ENCODE data around the gene EBLN2.
A peak's percentile ranks its signal among the peaks of the same experiment; 100 is the strongest.
"Not testable (repeated sequence)": the region's sequence is repeated elsewhere in the genome, so short reads cannot be mapped to it uniquely, and the experiment has no call there.

EBLN2 gene

DNA sequence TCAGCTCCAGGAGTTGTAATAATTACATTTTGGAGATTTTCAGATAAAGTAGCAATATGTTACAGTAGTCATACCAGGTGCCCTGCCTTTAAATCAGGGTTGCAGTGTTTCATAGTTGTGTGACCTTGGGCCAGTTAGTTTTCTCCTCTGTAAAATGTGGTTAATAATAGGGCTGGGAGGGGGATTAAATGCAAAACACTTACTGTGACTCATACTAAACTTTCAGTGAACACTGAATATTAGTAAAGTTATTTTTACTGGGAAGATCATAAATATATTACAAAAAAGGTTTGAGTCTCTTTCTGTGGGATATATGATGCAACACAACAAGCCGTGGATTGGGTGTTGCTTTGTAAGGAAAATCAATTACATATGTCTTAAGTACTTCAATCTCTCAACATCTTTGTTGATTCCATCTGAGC is 1.1 kb upstream of the EBLN2 start:
- DNase-seq (ENCODE audit: low spot score), result no peak

DNA sequence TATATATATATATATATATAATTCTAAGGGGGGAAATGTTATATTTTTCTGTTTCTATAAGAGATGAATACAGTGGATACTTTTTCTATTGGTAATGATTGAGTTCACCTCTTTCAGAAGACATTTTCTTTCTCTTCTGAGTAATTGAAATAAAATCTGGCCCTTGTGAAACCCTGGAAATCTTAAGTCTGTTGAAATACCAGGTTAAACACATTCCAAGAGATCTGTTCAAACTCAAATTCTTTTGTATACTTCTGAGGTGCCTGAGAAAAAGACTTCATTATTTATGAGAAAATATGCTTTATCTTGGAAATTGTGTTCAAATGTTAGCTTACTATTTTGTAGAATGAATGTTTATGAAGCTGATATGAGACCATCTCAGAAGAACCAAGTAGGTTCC is 4.8 kb downstream of the EBLN2 start:
- not testable (repeated sequence) for DNase-seq (ENCODE audit: low spot score)

DNA sequence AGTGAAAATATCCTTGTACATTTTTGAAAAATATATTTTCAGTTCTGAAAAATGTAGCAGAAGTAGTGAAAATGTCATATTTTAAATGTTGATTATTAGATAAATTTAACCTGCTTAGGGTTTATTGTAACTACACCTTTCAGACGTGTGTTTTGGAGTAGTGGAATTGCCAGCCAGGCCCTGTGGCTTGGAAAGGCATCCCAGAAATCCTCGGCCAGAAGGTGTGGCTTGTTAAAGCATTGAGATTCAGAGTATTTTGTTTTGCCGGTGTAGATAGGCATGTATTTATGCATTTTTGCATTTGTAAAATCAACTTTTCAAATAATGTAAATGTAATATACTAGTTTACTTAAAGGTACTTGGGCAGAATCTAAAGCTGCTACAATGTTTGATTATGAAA is 7.0 kb downstream of the EBLN2 start:
- DNase-seq (ENCODE audit: low spot score), result no peak

DNA sequence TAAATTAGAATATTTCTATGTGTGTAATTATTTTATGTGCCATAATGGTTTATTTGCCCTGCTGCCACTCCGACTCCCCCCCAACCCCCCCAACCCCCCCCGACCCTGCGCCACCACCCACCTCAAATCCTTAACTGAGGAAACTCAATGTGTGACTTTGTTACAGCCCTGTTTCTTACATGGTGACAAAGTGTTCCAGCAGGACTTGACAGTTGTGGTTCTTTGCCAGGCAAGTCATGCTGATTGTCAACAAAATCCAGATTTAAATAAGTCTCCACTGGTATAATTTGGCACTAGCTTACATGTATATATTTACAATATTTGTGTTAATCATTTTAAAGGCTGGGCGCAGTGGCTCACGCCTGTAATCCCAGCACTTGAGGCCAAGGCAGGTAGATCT is 7.7 kb downstream of the EBLN2 start:
- no peak for DNase-seq (ENCODE audit: low spot score)

DNA sequence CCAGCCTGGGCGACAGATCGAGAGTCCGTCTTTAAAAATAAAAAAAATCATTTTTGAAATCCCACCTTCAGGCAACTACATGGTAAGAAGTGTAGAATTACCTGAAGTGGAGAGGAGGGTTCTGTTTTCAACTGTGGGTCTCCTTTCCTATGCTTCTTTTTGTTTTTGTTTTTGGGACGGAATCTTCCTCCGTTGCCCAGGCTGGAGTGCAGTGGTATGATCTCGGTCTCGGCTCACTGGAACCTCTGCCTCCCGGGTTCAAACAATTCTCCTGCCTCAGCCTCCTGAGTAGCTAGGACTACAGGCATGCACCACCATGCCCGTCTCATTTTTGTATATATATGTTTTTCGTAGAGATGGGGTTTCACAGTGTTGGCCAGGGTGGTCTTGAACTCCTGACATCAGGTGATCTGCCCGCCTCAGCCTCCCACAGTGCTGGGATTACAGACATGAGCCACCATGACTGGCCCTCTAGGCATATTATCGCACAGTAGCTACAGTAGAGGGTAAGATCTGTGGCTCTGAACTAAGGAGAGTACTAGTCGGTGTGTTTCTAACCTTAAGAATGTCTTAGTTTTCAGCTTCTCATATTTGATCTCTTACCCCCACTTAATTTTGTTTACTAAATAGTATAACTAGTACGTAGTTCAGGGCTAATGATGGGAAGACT is 8.5 kb downstream of the EBLN2 start:
- no peak for DNase-seq (ENCODE audit: low spot score)

DNA sequence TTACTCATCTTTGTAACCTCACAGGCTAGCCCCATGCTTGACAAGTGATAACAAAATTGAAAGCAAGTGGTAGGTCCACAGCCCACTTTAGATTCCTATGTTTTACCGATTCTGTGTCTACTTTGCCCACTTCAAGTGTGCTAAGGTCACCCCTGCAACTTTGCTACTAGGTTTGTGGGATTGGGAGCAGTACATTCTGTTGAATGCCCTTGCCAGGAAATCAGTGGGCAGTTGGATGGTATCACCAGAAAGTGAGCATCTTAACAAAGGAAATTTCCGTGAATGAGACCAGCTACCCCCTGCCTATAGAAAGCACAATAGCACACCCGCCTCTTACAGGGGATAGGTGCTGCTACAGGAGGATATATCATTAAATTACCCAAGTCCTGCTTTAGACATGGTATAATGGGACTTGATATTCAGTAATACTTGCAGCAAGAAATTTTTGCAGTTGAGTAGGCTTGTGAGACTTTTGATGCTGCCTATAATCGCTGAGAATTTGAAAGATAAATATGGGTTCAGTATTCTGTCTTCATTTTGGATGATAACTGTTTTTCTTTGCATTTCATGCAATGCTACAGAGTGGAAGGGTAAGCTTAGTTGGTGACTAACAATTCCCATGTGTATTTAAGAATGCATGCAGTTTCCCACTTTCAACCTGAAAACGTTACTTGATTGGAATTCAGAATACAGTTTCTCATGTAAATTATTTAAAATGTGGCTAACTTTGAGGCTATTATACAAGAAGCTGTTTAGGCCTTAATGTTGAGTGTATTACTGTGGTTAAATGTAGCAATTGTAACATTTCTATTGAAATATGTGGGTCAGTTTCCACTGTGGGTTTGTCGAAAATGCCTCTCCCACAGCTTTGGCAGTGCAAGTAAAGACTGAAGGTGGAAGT is 9.5 kb downstream of the EBLN2 start:
- peak; percentile 58 for DNase-seq (ENCODE audit: low spot score)

DNA sequence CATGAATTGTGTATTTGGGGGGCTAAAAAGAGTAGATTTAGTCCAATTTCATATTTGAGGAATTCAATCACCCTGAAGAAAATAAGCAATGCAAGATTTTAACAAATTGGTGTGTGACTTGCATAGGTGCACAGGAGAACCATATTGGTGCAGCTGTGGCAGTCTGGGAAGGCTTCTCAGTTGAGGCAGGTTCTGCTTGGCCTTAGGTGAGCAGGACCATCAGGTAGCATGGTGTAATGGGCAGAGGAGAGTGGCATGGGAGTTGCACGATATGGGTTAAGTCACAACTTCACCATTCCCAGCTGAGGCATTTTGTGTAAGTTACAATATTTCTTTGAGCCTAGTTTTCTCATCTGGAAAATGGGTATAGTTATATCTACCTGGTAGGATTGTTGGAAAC is 10.5 kb downstream of the EBLN2 start:
- no peak for DNase-seq (ENCODE audit: low spot score)

DNA sequence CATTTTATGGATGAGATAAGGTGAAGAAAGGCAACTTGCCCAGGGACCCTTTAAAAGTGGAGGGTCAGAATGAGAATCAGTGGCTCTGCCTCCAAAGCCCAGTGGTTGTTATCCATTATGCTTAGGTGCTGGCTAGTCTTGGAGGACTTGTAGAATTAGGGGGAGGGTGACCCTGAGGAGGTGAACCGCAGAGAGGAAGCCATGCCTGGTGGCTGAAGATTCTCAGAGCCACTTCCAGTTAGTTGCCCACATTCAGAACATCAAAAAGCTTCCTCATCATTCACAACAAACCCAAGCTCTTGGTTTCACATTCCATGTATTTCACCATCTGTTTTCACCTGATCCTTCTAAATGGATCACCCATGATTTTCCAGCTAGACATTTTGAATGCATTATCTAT is 11.2 kb downstream of the EBLN2 start:
- no peak for DNase-seq (ENCODE audit: low spot score)

DNA sequence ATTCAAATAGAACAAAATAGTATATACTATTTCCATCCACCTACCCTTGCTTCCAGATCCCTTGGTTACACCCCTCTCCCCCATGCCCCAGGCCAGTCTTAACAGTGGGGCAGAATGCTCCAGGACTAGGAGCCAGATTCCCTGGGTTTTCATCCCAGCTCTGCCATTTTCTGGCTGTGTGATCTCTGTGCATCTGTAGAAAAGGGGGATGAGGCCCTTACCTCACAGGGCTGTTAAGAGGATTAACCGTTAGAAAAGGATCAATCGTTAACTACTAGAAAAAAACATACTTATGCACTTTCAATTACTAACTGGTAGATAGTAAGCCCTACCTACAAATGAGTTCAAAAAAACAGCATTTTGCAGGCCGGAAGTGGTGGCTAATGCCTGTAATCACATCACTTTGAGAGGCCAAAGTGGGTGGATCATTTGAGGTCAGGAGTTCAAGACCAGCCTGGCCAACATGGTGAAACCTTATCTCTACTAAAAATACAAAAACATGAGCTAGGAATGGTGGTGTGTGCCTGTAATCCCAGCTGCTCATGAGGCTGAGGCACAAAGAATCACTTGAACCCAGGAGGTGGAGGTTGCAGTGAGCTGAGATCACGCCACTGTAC is 11.7 kb downstream of the EBLN2 start:
- no peak for DNase-seq (ENCODE audit: low spot score)

DNA sequence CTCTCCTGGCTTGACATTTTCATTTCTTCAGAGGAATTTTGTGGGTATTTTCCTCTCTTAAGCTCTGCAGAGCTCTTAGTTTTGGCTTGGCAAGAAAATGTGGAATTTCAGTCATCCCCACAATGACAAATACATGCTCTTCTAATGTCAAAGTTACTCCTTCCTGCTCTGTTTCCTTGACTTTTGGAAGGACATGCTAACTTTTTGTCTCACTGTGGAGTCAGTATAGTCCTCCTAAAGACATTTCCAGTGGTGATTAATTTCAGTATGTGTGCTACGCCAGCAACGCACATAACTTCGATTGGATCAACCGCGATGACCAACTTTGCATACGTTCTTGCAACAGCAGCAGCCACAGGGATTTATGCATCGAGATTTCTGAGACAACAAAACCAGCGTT is 13.3 kb downstream of the EBLN2 start:
- DNase-seq (ENCODE audit: low spot score), result no peak

DNA sequence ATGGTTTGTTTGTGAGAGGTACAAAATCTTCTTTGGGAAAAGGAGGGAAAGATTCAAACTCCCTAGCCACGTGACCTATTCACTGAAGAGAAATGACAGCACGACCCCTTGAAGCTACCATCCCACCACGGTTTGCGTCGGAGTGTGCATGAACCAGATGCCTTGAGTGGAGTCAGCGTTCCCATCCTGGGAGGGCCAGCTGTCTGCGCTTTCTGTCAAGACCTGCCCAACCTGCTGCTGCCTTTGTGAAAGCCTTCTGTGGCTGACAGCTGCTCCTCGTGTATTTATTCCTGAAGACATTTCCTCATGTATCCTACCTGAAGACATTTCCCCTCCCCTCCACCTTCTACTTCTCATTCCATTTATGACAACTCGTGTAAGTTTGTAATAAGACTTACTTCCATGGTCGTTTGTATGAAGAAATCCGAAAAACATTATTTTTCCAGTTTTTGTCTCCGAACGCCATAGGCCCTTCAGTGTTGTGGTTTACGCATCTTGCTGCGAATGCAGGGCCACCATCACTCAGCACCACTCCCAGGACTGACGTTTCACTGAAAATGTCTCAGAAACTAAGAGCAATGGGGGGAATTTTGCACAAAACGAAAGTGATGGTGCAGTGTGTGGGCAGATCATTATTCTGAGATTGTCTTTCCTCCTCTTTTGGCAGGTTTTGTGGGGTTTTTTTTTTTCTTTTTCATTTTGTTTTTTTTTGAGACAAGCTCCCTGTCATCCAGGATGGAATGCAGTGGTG is 18.9 kb downstream of the EBLN2 start:
- no peak for DNase-seq (ENCODE audit: low spot score)

DNA sequence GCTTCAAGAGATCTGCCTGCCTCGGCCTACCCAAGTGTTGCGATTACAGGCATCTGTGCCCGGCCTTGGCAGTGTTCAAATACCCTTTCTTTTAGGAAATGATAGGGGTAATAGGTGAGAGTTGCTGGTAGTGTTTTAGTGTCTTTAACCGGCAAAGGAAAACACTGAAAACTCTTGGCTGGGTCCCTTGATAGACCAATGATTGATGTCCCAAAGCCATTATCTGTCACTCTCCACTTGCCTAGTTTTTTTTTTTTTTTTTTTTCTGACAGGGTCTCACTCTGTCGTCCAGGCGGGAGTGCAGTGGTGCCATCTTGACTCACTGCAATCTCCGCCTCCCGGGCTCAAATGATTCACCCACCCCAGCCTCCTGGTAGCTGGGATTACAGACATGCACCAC is 19.7 kb downstream of the EBLN2 start:
- DNase-seq (ENCODE audit: low spot score), result no peak

DNA sequence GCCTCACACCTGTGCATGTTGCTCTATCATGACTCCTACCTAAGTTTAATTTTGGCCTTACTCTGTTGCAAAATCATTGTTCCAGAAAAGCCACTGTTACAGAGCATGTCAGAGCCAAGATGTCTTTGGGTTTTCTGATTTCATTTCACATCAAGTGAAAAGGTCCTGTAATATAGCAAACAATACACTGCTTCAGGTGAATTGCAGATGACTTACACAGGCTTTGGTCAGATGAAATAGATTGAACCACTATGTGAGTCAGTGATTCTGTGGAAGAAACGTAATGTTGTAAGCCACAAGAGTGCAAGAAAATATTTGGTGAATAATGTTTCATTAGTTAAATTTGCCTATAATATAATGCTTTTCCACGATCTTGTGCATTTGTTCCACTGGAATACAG is 22.7 kb downstream of the EBLN2 start:
- DNase-seq (ENCODE audit: low spot score), result no peak

DNA sequence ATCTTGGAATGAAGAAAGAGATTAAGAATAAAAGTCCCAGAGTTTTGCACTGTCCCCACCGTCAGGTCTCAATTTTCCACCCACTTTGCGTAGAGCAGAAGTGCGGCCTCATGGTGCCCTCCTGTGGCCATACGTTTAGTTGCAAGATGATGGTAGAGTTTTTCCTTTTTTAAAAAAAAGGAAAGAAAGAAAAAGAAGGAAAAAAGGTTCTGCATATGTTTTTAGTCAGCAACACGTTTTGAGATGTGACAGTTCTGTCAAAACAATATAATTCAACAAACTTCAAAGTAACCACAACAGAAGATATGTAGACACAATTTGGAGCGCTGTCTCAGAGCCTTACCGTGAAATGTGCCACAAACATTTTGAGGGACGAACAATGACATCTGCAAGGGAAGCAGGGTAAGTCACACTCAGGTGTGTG is 24.6 kb downstream of the EBLN2 start:
- DNase-seq (ENCODE audit: low spot score), result peak; percentile 44

DNA sequence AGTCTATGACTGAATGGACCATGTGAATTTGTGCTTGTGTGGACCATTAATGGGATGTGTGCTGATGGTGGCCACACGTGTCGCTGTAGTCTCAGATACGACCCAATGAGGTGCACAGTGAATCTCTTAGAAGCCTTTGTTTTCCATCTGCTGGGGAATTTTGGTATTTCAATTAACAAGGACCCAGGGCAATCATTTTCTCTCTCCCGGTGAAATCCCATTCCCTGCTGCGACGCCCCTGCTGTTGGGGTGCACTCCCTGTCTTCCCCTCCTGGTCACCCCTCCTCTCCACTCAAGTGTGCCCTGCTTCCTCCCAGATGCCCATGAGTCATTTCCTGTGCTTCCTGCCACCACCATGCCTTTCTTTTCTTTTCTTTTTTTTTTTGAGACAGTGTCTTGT is 32.7 kb downstream of the EBLN2 start:
- DNase-seq (ENCODE audit: low spot score), result no peak

DNA sequence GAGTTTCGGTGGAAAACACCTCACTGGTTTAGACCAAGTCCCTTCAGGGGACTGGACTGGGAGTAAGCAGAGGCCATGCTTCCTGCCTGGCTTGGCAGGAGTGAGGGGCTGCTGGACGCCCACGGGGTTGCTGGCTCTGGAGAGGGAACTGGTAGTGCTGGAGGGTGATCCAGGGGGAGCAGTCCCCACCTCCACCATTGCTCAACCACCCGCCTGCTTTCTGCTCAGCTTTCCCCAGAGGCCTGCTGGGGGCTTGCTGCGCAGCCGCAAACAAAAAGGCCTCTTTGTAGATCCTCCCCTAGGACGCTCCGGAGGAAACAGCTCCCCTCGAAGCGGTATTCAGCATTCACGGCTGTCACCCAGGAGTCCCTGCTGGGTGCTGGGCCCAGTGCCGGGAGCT is 33.5 kb downstream of the EBLN2 start:
- DNase-seq (ENCODE audit: low spot score), result no peak

DNA sequence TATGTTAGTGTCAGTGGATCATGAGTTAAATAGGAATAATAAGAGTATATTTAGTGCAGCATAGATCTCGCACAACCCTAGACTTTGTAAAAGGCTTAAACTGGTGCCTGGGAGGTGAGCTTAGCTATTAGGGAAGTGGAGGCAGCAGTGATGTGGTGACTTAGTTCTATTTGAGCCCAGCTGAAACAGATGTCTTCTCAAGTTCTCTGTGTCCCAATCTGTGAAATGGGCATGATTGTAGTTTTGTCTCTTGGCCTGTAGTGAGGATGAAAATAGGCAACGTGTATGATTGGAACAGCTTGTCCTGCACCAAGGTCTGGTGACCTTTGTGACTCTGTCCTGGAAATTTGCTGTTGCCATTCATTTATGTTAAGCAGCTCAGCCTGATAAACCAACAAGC is 34.7 kb downstream of the EBLN2 start:
- no peak for DNase-seq (ENCODE audit: low spot score)

DNA sequence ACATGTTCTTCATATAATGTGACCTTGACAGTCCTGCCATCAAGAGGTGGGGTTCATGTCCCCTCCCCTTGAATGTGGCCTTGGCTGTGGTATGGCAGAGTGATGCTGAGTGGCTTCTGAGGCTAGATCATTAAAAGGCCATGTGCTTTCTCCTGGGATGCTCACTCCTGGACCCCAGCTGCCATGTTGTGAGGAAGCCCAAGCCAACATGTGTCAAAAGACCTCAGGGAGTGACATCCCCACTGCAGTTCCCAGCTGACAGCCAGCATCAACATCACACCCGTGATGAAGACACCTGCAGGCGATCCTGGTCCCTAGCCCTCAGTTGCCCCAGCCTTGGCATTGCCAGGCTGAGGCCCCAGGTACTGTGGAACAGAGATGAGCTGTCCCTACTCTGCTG is 36.6 kb downstream of the EBLN2 start:
- no peak for DNase-seq (ENCODE audit: low spot score)

DNA sequence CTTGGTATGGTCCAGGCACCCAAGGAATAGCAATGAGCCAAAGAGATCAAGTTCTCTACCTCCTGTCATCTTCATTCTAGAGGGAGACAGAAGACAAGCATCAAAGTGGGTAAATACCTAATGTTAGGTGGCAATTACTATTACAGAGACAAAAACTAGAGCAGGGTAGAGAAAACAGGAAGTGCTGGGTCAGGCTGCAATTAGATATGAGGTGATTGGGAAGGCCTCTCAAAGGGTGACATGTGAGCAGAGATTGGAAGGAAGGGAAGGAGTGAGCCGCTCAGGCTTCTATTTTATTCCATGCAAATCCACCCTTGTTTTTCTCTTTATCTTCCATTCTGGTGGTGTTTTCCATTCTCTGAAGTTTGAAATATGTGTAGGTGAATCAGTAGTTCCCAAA is 37.4 kb downstream of the EBLN2 start:
- no peak for DNase-seq (ENCODE audit: low spot score)

DNA sequence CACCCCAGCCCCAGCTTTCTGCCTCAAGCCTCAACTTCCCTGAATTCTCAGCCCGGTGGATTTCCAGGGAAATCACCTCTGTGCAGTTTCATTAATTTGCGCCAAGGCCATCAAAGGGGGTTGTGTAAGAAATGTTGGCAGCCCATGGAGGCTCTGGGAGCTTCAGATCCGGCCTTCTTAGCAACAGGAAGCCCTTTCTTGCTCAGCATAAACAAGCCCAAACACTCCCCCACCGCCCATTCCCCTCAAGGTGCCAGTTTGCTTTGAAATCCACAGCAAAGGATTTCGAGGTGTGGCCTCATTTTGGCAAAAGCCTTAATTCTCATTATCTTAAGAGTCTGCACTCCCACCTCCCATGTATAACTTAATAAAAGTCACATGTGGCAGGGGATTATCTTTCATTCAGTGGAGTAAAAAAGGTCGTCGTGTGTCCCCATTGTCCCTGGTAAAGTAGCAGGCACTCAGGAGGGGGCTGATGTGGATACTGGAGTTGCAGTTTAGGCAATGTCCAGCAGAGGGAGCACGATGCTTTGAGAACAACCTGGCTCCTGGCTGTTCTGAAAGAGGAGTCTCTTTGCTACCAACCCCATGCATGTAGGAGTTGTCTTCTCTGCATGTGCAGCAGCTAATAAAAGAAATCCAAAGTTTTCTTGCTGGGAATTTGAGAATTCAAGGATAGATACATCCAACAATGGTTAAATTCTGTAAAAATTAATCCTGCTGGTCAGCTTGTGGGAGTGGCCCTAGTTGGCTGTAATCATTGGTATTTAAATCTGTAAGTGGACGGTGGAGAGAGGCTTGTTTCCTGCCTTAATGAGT is 39.5 kb downstream of the EBLN2 start:
- peak; percentile 91 for DNase-seq (ENCODE audit: low spot score)

DNA sequence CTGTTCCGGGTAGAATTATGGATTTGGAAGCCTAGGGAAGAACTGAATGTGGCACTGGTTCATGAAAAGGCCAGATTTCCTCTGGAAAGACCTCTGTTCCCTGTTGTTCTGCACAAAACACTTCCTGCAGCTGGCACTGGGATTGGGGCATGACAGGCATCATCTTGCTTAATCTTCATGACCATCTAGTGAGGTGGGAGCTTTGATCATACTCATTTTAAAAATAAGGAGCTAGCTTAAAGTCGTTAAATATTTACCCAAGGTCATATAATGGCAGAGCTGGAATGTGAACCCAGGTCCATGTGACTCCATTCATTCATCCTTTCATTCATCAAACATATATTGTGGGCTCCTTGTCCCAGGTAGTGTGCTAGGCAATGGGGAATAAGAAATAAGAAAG is 40.4 kb downstream of the EBLN2 start:
- no peak for DNase-seq (ENCODE audit: low spot score)

DNA sequence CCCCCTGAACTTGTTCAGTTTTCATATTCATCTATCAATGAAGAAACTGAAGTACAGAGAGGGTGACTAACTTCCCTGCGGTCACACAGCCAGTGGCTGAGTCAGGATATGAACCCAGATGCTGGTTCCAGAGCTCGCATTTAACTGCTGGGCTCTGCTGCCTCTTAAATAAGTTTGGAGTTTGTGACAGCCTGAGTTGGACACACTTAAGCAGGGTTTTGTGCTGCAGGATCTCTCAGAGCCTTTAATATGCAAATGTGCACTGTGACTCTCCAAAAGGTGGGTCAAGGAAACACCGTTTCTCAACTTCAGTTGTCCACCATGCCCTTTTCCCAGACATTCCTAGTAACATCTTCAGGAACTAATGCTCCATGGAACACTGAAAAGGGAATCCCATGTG is 45.8 kb downstream of the EBLN2 start:
- no peak for DNase-seq (ENCODE audit: low spot score)

Measured in hepatic stellate cell (primary cell).